ENCODE results near the gene APOBEC3G.
"Not testable (repeated sequence)": the region's sequence is repeated elsewhere in the genome, so short reads cannot be mapped to it uniquely, and the experiment has no call there.

The APOBEC3G gene

GRCh38 chr22:39068033-39068785, 8.9 kb upstream of the APOBEC3G start:
- DNase-seq = no peak

GRCh38 chr22:39070186-39070585, 6.9 kb upstream of the APOBEC3G start:
- DNase-seq = no peak

- DNase-seq = not testable (repeated sequence)
These were observed 4.5 kb upstream of the APOBEC3G start for GRCh38 chr22:39072581-39072981.

GRCh38 chr22:39073981-39074380, 3.1 kb upstream of the APOBEC3G start:
- no peak for DNase-seq

- not testable (repeated sequence) for DNase-seq
These were observed 685 bp upstream of the APOBEC3G start for GRCh38 chr22:39076155-39077025.

GRCh38 chr22:39077912-39078311, 837 bp downstream of the APOBEC3G start:
- not testable (repeated sequence) for DNase-seq

GRCh38 chr22:39078329-39078728, 1.3 kb downstream of the APOBEC3G start:
- no peak for DNase-seq

- not testable (repeated sequence) for DNase-seq
These were observed 2.1 kb downstream of the APOBEC3G start for GRCh38 chr22:39079054-39079637.

- no peak for DNase-seq
These were observed 3.1 kb downstream of the APOBEC3G start for GRCh38 chr22:39080052-39080762.

- no peak for DNase-seq
These were observed 3.9 kb downstream of the APOBEC3G start for GRCh38 chr22:39081016-39081415.

GRCh38 chr22:39081598-39081997, 4.5 kb downstream of the APOBEC3G start:
- no peak for DNase-seq

- DNase-seq = no peak
These were observed 6.4 kb downstream of the APOBEC3G start for GRCh38 chr22:39083212-39084165.

GRCh38 chr22:39084666-39085065, 7.6 kb downstream of the APOBEC3G start:
- DNase-seq = no peak

GRCh38 chr22:39087098-39087497, 10.0 kb downstream of the APOBEC3G start:
- DNase-seq = no peak

- no peak for DNase-seq
These were observed 11.0 kb downstream of the APOBEC3G start for GRCh38 chr22:39087881-39088684.

GRCh38 chr22:39088685-39089032, 11.6 kb downstream of the APOBEC3G start:
- DNase-seq = no peak

GRCh38 chr22:39089928-39090327, 12.9 kb downstream of the APOBEC3G start:
- no peak for DNase-seq

GRCh38 chr22:39090426-39091064, 13.5 kb downstream of the APOBEC3G start:
- DNase-seq = peak; percentile 75 to 83

GRCh38 chr22:39091126-39092081, 14.3 kb downstream of the APOBEC3G start:
- peak; percentile 34 to 36 for DNase-seq

All from activated CD4-positive, alpha-beta T cell treated with anti-CD3 and anti-CD28 coated beads for 4 hours (primary cell).